GM12892 (cell line): ENCODE data around the gene MYO15A.

Experiments used
- POLR2A ChIP-seq: IDR thresholded peaks from 2 replicates; pipeline ENCODE4 v1.6.1; 2011; ENCODE audit warnings: low read depth, low read length, control low read depth
- POLR2AphosphoS5 ChIP-seq: IDR thresholded peaks from 2 replicates; pipeline ENCODE4 v1.6.1; 2011; ENCODE audit warnings: low read depth, low read length, control low read depth
- TAF1 ChIP-seq: IDR thresholded peaks from 2 replicates; pipeline ENCODE4 v1.6.1; 2011; ENCODE audit warnings: low read depth, mild to moderate bottlenecking, control low read depth, low read length, borderline replicate concordance

DNA sequence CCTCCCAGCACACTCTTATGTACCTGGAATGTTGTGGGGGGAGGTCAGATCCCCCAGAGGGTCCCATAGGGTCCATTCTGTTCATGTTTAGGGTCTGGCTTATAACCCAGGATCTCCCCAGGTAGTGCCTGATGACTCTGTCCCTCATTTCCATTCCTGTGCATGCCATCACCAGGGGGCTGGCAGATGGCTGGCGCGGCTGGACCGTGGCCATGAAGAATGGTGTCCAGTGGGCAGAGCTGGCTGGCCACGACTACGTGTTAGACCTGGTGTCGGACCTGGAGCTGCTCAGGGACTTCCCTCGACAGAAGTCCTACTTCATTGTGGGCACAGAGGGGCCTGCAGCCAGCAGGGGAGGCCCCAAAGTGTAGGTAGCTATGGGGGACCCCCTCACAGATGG, 40.0 kb downstream of the MYO15A start:
- TF ChIP-seq POLR2A (no peak), POLR2AphosphoS5 (no peak), TAF1 (no peak)
